RWPE1 (cell line): ENCODE data around the gene OGFOD2.

Experiments used
- CTCF ChIA-PET: fragments of 350-600 bp; sonication (Branson Sonifier 250); formaldehyde crosslinking; extraction: SDS; loops from one replicate; lab custom pipeline; 2021; lab: Yijun Ruan, JAX
- POLR2A ChIA-PET: fragments of 400-600 bp; formaldehyde crosslinking; extraction: SDS; loops from one replicate; lab custom pipeline; 2020; ENCODE audit warnings: antibody characterized with exemption; ENCODE audit not compliant: low non-redundant PET; lab: Yijun Ruan, JAX
- DNase-seq: peaks from one replicate; pipeline ENCODE4 v3.0.0; 2012; ENCODE audit warnings: low spot score
- H3K27ac ChIP-seq: fragments of 450-650 bp; 2 replicates; pipeline ENCODE4 v1.5.1; 2017
- TF ChIP-seq, protein P1 (sequence below): fragments of 450-650 bp; conservative IDR thresholded peaks from 2 replicates; pipeline ENCODE4 v1.5.1; 2017; ENCODE audit warnings: low read depth, mild to moderate bottlenecking

Gene OGFOD2

DNA sequence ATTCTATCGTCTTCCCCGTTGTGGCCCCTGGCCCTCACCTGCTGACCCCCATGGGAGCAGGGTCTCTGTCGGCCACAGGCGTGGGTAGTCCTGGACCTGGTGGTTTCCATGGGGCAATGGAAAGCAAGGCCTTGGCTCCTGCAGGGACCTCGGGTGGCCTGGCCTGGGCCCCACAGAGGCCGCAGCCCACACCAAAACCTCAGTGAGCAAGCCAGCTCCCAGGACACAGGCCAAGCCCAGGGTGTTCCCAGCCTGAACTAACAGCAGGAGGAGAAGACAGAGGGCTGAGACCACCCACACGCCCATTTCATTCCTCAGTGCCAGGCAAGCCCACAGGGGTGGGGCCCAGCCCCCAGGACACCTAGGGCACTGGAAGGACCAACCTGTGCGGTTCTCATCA lies 25.6 kb upstream of the OGFOD2 start:
- TF ChIP-seq, protein P1, sequence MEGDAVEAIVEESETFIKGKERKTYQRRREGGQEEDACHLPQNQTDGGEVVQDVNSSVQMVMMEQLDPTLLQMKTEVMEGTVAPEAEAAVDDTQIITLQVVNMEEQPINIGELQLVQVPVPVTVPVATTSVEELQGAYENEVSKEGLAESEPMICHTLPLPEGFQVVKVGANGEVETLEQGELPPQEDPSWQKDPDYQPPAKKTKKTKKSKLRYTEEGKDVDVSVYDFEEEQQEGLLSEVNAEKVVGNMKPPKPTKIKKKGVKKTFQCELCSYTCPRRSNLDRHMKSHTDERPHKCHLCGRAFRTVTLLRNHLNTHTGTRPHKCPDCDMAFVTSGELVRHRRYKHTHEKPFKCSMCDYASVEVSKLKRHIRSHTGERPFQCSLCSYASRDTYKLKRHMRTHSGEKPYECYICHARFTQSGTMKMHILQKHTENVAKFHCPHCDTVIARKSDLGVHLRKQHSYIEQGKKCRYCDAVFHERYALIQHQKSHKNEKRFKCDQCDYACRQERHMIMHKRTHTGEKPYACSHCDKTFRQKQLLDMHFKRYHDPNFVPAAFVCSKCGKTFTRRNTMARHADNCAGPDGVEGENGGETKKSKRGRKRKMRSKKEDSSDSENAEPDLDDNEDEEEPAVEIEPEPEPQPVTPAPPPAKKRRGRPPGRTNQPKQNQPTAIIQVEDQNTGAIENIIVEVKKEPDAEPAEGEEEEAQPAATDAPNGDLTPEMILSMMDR: no peak
- CTCF ChIA-PET: interaction anchor here (0.7 kb wide), 1 partner anchor 276 kb away, joined by 3 read pairs; no protein-coding TSS in a partner anchor

DNA sequence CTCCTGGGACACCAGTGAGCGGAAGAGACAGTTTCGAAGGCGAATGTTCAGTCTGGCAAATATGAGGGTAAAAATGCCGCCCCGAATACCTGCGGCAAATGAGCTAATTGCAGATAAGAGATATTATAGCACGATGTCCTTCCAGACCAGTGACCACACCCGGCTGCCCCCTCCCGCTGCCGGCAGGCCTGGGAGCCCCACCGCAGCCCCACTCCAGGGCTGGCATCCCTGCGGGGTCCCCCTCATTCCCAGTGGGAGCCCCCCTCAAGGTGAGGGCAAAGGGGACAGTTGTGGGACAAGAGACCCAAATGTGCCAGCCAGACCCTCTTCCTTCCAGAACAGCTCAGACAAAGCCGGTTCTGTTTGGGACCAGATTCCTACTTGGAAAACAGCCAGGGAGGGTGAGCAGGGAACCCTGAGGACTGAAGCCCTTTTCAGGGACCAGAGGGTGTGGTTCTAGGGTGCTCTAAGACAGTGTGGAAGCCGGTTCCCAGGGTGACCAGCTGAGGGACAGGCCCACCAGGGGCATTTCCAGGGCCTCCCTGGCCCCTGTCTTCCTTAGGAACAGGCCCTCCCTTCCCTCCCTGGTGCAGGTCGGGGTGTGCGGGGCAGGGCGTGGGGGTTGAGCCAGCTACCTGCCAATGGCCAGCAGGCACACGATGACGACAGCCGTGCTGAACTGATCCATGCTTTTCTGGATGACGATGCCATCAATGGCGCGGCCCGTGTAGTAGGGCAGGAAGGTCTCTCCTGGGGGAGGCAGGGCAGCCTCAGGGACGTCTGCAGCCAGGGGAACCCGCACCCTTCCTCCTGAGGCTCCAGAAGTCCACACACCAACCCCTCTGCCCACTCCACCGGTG lies 25.0 kb upstream of the OGFOD2 start:
- ChIA-PET POLR2A (no interaction called here), CTCF (no interaction called here)

More for the DNA sequence above, 25.6 kb upstream of the OGFOD2 start:
- H3K27ac ChIP-seq: peak overlapping the region; percentile 99
- DNase-seq: no peak
- POLR2A ChIA-PET: no interaction called here

DNA sequence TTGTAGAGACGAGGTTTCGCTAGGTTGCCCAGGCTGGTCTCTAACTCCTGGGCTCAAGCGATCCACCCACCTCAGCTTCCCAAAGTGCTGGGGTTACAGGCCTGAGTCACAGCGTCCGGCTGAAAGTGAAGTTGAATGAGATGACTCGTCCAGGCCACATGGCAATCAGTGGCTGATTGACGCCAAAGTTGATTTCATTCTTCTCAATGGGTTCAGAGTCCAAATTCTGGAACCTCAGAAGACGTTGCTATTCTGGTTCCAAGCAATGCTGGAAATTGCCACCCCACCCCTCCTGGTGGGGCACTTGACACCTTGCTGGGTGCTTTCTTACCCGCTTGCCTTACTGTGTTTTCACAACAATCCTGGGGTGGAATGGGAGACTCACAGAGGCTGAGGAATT lies 23.6 kb upstream of the OGFOD2 start:
- TF ChIP-seq, protein P1: no peak
- peak overlapping the region; percentile 99 for H3K27ac ChIP-seq

More for the DNA sequence above, 25.0 kb upstream of the OGFOD2 start:
- H3K27ac ChIP-seq: peak overlapping the region; percentile 99
- DNase-seq: no peak
- TF ChIP-seq, protein P1: no peak

DNA sequence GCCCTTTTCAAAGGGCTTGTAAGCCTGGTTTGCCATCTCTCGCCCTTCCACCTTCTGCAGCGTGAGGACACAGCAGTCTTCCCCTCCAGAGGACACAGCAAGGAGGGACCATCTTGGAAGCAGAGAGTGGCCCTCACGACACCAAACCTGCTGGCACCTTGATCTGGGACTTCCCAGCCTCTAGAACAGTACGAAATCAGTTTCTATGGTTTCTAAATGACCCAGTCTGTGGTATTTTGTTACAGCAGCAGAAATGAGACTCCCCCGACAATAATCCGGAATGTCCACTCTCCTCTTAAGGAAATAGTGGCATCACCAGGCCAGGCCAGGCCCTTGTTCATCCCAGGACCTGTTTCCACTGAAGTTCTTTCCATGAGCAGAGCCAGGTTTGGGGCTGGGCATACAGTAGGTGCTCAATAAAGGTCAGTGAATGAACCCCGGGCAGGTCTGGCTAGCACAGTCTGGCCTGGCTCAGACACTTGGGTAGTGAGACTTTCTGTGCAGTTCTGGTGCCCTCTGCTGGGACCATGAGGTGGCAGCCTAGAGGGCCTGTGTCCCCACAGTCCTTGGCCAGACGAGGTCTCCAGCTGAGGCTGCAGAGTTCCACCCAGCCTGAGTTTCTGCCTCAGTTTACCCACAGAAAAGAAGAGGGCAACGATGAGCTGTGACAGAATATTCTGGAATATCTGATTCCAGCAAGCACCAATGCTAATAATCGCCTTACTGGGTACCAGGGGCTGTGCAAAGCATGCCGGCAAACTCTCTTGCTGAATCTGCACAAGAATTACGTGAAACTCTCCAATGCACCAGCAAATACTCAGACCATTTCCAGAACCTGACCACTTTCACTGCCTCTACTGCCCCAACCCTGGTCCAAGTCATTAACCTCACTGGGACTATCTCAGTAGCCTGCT lies 22.8 kb upstream of the OGFOD2 start:
- ChIA-PET CTCF (interaction anchor here (0.6 to 1.5 kb wide), 22 partner anchors 19 to 1518 kb away, joined by 3 to 10 read pairs (median 4); partner anchors contain the start of gene OGFOD2), POLR2A (no interaction called here)
- H3K27ac ChIP-seq: peak overlapping the region; percentile 99
- DNase-seq: peak; percentile 72
- TF ChIP-seq, protein P1: peak; percentile 86

More for the DNA sequence above, 23.6 kb upstream of the OGFOD2 start:
- DNase-seq: peak; percentile 57
- CTCF ChIA-PET: interaction anchor here (0.6 to 1.2 kb wide), 5 partner anchors 34 to 312 kb away, joined by 3 to 4 read pairs (median 3); no protein-coding TSS in a partner anchor
- POLR2A ChIA-PET: no interaction called here

DNA sequence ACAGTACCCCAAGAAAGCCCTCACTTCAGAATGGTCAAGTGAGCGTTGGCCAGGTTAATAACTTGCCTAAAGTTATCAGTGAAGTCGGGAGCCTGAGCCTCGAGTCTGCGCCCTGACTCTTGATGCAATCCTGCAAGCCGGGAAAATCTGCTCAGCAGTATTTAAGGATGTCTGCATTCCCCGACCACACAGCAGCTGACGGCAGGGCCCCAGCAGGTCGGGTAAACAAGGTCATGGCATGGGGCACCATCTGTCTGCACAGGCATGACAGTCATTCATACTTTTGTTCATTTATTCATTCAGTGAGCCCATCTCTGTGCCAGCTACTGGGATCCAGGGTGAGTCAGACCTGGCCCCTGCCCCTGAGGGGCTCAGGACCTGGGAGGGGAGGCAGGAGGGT lies 19.9 kb upstream of the OGFOD2 start:
- CTCF ChIA-PET: interaction anchor here (0.6 to 1.2 kb wide), 2 partner anchors 37 to 94 kb away, joined by 3 read pairs; no protein-coding TSS in a partner anchor
- H3K27ac ChIP-seq: peak overlapping the region; percentile 19; the same call in 1 of the 2 replicates
- TF ChIP-seq, protein P1: no peak
- no peak for DNase-seq
- POLR2A ChIA-PET: no interaction called here

DNA sequence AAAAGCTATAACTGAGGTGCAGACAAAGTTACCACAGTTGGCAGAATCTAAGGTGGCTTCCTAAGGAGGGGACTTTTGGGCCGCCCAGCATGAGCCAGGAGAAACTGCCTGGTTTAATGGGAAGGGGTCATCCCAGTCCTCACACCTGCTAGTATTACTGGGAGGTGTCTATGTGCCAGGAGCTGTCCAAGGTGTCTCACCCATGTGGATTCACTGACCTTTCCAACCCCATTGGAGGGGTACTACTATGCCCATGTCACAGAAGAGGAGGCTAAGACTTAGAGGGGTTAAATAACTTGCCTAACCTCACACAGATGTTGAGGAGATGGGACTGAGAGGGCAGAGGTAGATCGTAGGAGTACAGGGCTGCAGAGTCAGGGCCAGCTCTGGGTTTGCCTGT lies 19.0 kb upstream of the OGFOD2 start:
- POLR2A ChIA-PET: no interaction called here
- CTCF ChIA-PET: interaction anchor here (0.5 to 1.3 kb wide), 4 partner anchors 18 to 1116 kb away, joined by 3 to 10 read pairs (median 4); no protein-coding TSS in a partner anchor
- DNase-seq: no peak
- TF ChIP-seq, protein P1: no peak
- H3K27ac ChIP-seq: no peak overlapping the region
